Nephron progenitor cell (in vitro differentiated cells): ENCODE data around the gene NUDT9.
"Not testable (repeated sequence)": the region's sequence is repeated elsewhere in the genome, so short reads cannot be mapped to it uniquely, and the experiment has no call there.

ENCODE experiments used
- DNase-seq: peaks from one replicate; pipeline ENCODE4 v3.0.0; 2021
- H3K27ac Mint-ChIP-seq: 2 replicates; pipeline ENCODE4 v1.8.0; 2021; ENCODE audit warnings: mild to moderate bottlenecking, moderate library complexity, mixed read lengths
- H3K27me3 Mint-ChIP-seq: 2 replicates; pipeline ENCODE4 v1.8.0; 2021; ENCODE audit warnings: mild to moderate bottlenecking, low read depth, mixed read lengths; ENCODE audit not compliant: poor library complexity
- H3K36me3 Mint-ChIP-seq: 2 replicates; pipeline ENCODE4 v1.8.0; 2021; ENCODE audit warnings: low read depth, mixed read lengths
- H3K4me1 Mint-ChIP-seq: 2 replicates; pipeline ENCODE4 v1.8.0; 2021; ENCODE audit warnings: mixed read lengths
- H3K4me3 Mint-ChIP-seq: 2 replicates; pipeline ENCODE4 v1.8.0; 2021; ENCODE audit warnings: mild to moderate bottlenecking, moderate library complexity, mixed read lengths
- H3K9me3 Mint-ChIP-seq: 2 replicates; pipeline ENCODE4 v1.8.0; 2021; ENCODE audit warnings: mild to moderate bottlenecking, moderate library complexity, mixed read lengths
- TF ChIP-seq, protein P1 (sequence below): fragments of 200-600 bp; sonication (generic); IDR thresholded peaks from 2 replicates; pipeline ENCODE4 v1.5.0; 2021; ENCODE audit warnings: antibody characterized with exemption

Gene NUDT9

DNA sequence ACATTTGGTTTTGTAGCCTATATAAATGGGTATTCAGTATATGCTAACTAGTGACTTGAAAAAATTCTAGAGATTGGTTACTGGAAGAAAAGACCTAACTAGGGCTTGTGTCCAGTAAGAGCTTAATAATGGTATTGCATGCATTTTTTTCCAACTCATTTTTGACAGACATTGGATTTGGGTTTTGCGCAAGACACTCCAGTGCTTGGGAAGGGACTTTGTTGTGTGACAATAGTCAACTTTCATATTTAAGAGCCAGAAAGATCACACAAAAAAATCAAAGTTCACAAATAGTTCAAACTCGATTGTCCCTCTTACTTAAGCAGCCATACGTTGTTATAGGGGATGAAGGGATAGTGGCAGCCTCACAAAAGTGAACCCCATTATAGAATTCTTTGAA is 30.2 kb upstream of the NUDT9 start:
- Mint-ChIP-seq H3K4me3 (no peak overlapping the region), H3K36me3 (peaks cover 25% of the 10 kb centered on the region), H3K27ac (no peak overlapping the region), H3K4me1 (peaks cover 36% of the 10 kb centered on the region), H3K27me3 (no peaks in the 10 kb centered on the region), H3K9me3 (peaks cover 31% of the 10 kb centered on the region)
- TF ChIP-seq, protein P1, sequence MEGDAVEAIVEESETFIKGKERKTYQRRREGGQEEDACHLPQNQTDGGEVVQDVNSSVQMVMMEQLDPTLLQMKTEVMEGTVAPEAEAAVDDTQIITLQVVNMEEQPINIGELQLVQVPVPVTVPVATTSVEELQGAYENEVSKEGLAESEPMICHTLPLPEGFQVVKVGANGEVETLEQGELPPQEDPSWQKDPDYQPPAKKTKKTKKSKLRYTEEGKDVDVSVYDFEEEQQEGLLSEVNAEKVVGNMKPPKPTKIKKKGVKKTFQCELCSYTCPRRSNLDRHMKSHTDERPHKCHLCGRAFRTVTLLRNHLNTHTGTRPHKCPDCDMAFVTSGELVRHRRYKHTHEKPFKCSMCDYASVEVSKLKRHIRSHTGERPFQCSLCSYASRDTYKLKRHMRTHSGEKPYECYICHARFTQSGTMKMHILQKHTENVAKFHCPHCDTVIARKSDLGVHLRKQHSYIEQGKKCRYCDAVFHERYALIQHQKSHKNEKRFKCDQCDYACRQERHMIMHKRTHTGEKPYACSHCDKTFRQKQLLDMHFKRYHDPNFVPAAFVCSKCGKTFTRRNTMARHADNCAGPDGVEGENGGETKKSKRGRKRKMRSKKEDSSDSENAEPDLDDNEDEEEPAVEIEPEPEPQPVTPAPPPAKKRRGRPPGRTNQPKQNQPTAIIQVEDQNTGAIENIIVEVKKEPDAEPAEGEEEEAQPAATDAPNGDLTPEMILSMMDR: no peak
- DNase-seq: no peak

DNA sequence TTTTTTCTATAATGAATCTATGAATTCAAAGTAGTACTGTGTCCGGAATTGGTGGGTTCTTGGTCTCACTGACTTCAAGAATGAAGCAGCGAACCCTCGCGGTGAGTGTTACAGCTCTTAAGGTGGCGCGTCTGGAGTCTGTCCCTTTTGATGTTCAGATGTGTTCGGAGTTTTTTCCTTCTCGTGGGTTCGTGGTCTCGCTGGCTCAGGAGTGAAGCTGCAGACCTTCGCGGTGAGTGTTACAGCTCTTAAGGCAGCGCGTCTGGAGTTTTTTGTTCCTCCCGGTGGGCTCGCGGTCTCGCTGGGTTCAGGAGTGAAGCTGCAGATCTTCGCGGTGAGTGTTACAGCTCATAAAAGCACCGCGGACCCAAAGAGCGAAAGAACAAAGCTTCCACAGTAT is 27.3 kb upstream of the NUDT9 start:
- not testable (repeated sequence) for DNase-seq, H3K4me3 Mint-ChIP-seq, H3K36me3 Mint-ChIP-seq, H3K9me3 Mint-ChIP-seq, H3K27me3 Mint-ChIP-seq, H3K27ac Mint-ChIP-seq
- H3K4me1 Mint-ChIP-seq: peaks cover 23% of the 10 kb centered on the region

DNA sequence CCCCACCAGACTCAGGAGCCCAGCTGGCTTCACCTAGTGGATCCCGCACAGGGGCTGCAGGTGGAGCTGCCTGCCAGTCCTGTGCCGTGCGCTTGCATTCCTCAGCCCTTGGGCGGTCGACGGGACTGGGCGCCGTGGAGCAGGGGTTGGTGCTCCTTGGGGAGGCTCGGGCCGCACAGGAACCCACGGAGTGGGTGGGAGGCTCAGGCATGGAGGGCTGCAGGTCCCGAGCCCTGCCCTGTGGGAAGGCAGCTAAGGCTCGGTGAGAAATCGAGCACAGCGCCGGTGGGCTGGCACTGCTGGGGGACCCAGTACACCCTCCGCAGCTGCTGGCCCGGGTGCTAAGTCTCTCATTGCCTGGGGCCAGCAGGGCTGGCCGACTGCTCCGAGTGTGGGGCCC is 26.5 kb upstream of the NUDT9 start:
- not testable (repeated sequence) for H3K9me3 Mint-ChIP-seq, DNase-seq, H3K4me3 Mint-ChIP-seq, H3K27me3 Mint-ChIP-seq, H3K36me3 Mint-ChIP-seq, H3K27ac Mint-ChIP-seq
- H3K4me1 Mint-ChIP-seq: peaks cover 15% of the 10 kb centered on the region

DNA sequence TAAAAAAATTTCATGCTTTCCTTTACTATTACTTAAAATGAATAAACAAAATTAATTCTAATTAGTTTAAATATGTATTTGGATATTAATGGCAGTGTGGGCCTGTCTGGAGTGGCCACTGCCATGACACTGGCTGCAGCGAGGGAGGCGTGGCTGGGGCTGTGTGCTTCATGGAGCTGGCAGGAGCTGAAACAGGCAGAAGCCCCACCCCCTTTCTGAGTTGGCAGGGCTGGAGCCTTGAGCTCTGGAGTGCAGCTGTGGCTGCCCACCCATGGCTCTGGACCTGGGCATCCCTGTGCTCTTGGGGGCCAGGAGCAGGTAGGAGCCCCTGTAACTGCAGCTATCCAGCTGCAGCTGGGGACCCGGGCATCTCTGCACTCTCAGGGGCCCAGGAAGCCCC is 23.2 kb upstream of the NUDT9 start:
- H3K9me3 Mint-ChIP-seq: peaks cover 15% of the 10 kb centered on the region
- H3K36me3 Mint-ChIP-seq: peaks cover 5% of the 10 kb centered on the region
- H3K27ac Mint-ChIP-seq: no peak overlapping the region
- H3K4me1 Mint-ChIP-seq: peaks cover 6% of the 10 kb centered on the region
- no peaks in the 10 kb centered on the region for H3K27me3 Mint-ChIP-seq
- TF ChIP-seq, protein P1: no peak
- DNase-seq: peak; percentile 38
- H3K4me3 Mint-ChIP-seq: no peak overlapping the region

DNA sequence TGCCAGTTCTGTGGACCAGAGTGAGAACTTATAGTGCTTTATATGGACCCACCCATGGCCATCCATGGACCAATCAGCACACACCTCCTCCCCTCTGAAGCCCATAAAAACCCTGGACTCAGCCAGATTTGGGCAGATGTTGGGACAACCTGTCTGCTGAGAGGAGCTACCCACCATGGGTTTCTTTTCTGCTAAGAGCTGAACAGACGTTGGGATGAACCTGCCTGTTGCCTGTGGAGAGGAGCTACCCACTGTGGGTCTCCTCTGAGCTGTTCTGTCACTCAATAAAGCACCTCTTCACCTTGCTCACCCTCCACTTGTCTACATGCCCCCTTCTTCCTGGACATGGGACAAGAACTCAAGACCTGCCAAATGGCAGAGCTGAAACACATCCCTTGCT is 22.4 kb upstream of the NUDT9 start:
- H3K4me1 Mint-ChIP-seq: peaks cover 6% of the 10 kb centered on the region
- TF ChIP-seq, protein P1: no peak
- H3K27ac Mint-ChIP-seq: no peak overlapping the region
- no peaks in the 10 kb centered on the region for H3K27me3 Mint-ChIP-seq
- DNase-seq: no peak
- no peak overlapping the region for H3K4me3 Mint-ChIP-seq
- peaks cover 17% of the 10 kb centered on the region for H3K9me3 Mint-ChIP-seq
- H3K36me3 Mint-ChIP-seq: peaks cover 5% of the 10 kb centered on the region

DNA sequence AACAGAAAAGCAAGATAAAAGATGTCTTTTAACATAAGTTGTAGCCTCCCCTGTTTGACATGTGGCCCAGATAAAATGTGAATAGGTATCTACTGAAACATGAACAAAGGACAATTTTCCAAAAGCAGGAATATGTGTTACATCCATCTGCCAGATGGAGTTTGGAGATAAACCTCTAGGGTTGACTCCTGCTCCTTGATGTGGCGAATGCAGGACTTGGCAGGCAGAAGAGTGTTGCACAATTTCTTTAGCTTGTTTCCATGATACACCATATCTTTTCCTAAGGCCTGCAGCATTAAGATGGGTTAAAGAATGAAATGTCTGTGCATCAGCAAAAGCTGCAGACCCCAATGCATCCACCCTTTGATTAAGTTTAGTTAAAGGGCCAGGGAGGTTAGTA is 18.6 kb upstream of the NUDT9 start:
- peaks cover 24% of the 10 kb centered on the region for H3K9me3 Mint-ChIP-seq
- DNase-seq, H3K4me3 Mint-ChIP-seq, H3K4me1 Mint-ChIP-seq, H3K27me3 Mint-ChIP-seq, H3K36me3 Mint-ChIP-seq, H3K27ac Mint-ChIP-seq: not testable (repeated sequence)

DNA sequence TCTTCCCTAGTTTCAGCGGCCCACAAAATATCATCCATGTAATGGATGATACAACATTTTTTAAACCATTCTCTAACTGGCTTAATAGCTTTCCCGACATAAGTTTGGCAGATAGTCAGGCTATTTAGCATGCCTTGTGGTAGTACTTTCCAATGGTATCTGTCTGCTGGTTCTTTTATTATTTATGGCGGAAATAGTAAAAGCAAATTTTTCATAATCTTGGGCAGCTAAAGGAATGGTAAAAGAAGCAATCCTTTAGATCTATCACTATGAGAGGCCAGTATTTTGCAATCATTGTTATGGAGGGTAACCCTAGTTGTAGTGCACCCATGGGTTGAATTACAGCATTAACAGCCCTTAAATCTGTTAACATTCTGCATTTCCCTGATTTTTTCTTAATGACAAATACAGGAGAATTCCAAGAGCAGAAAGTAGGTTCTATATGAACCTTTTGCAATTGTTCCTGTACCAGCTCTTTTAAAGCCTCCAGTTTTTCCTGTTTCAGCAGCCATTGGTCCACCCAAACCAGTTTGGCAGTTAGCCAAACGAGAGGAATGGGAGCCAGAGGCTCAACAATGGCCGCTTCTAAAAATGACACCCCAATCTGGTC is 17.1 kb upstream of the NUDT9 start:
- no peak for DNase-seq
- peaks cover 24% of the 10 kb centered on the region for H3K9me3 Mint-ChIP-seq
- H3K36me3 Mint-ChIP-seq: peaks cover 5% of the 10 kb centered on the region
- no peak overlapping the region for H3K4me3 Mint-ChIP-seq
- H3K27me3 Mint-ChIP-seq: peaks cover 2% of the 10 kb centered on the region
- H3K27ac Mint-ChIP-seq: no peak overlapping the region
- H3K4me1 Mint-ChIP-seq: peaks cover 18% of the 10 kb centered on the region
- TF ChIP-seq, protein P1: no peak
